Activated CD4-positive, CD25-positive, alpha-beta regulatory T cell (primary cell): ENCODE measurements around the gene ZNF692.
"Not testable (repeated sequence)": the region's sequence is repeated elsewhere in the genome, so short reads cannot be mapped to it uniquely, and the experiment has no call there.

Experiments
- DNase-seq, 4 experiments: peaks; one replicate each; lab custom pipeline; 2025; lab: John Stamatoyannopoulos, UW

Gene ZNF692

DNA sequence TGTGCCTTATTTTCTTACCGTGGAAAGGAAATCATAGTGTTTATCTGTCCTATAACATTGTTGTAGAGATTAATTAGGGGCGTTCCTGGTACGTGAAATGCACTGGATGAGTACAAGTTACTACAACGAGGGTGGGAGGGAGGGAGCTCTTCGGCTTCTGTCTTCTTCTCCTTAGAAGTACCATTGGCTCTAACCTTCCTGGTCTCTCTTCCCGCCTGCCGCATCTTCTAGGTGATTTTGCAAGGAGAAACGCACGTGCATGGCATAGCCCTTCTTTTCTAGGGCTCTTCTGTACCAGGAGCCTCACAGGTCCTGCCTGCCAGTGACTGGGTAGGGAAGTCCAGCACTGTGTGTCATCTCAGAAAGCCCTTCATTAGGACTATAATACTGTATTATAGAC is 50.0 kb downstream of the ZNF692 start:
- DNase-seq, result no peak

DNA sequence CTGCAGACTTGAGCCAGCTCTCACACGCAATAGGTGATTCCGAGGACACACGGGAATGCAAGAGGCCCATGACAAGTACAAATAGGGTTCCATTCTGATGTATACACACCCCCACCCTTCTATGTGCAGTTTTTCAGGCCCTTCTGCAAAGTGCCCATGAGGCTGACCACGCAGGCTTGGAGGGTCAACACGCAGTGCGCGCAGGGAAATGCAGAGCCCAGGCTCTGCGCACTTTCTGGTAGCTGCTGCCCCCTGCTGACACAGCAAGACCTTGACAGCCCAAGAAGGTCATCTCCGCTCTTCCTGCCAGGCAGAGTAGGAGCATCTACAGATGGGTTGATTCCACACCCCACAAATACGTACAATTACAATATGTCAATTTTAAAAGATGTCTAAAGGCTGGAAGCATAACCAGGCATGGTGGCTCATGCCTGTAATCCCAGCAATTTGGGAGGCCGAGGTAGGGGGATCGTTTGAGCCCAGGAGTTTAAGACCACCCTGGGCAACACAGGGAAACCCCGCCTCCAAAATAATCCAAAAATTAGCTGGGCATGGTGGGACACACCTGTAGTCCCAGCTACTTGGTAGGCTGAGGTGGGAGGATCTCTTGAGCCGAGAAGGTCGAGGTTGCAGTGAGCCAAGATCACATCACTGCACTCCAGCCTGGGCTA is 51.7 kb downstream of the ZNF692 start:
- peak; percentile 5 to 35 (median 10) for DNase-seq

DNA sequence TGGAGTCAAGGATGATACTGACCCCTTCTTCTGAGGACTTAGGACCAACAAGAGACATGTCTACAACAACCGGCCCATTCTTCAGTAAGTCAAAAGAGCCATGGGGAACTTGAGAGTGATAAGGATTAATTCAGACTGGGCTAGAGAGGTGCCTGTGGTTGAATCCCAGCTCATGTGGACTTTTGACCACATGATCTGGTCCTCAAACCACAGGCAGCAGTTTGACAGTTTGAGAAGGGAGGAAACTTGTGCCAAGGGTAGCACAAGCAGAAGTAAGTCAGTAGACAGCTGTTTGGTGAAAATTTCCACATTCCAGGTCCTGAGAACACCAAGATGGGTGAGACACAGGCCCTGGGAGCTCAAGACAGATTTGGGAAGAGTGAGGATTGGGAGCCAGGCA is 53.0 kb downstream of the ZNF692 start:
- no peak for DNase-seq

DNA sequence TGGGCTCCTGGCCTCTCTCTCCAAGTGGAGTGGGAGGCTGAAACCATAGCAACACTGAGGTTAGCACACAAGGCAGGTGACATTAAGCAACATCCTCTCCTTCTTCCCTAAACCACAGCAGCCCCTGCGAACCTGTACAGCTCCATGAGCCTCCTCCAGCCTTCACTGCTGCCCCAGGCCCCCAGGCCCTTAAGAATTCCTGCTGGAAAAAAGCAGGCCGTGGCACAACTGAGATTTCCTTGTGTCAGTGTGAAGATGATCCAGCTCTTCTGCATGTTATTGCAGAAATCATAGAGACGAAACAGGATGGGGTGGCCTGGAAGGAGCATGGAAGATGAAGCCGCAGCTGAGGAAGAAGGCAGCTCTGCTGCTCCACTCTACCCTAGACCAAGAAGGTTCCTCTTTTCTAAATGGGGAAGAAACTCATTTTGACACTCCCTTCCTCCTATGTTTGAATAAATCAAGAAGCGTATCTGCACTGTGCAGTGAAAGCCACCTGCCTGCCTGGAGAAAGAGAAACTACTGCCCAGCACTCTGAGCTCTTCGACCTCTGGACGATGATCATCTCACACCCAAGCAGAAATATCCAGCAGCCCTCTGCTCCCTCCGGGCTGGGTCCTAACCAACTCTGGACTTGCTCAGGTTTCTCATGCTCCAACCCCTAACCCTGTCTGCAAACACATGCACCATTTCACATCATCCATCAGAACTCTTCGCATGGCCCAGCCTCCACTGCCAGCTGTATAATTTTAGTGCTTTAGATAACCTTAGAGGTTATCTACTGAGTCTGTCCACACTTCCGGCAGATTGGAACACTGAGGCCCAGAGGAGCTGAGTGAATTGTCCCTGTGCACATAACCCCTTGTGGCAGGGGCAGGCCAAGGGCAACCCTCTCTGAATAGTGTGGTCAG is 53.9 kb downstream of the ZNF692 start:
- DNase-seq, result no peak

DNA sequence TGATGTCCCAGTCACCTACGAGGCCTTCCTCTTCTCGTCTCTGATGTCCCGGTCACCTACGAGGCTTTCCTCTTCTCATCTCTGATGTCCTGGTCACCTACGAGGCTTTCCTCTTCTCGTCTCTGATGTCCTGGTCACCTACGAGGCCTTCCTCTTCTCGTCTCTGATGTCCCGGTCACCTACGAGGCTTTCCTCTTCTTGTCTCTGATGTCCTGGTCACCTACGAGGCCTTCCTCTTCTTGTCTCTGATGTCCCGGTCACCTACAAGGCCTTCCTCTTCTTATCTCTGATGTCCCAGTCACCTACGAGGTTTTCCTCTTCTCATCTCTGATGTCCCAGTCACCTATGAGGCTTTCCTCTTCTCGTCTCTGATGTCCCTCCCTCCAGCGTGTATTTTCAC is 55.4 kb downstream of the ZNF692 start:
- DNase-seq, result not testable (repeated sequence)

DNA sequence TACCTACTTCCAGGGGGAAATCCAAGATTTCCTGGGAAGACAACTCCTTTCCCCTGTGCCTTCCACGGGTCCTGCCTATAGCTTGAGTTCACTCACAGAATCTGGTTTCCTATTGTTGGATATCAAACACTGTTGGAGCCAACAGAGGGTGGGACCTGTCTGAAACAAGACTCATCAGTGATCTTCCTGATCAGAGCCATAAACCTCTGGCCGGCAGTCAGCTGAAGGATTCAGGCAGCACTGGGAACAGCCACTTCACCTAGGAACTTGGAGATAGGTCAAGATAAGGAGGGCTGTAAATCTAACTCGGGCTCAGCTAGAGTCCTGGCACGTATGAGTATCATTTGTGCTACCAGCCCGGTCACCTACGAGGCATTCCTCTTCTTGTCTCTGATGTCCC is 56.4 kb downstream of the ZNF692 start:
- DNase-seq, result no peak

DNA sequence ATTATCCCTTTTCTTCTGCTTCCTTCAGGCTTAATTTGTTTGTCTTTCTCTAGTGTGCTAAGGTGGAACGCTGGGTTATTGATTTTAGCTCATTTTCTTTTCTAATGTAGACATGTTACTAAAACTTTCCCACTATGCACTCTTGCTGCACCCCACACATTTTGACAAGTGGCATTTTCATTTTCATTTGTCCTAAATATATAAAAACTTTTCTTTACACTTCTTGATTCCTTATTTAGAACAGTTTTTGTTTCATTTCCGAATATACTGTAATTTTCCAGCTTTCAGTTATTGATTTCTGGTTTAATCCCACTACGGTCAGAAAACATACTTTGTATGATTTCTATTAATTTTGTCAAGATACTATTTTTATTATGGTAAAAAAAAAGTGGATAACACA is 58.4 kb downstream of the ZNF692 start:
- no peak for DNase-seq
